Measurements from ENCODE around the gene CRYBG1. TPM values are rescaled to one million over a fixed set of nuclear protein-coding genes. Genes with fewer than 3 reads are reported as not detected.

The CRYBG1 gene
- total RNA-seq (ENCODE audit: low replicate concordance): 0.06 and 0.40 TPM in 2 replicates

- Histone ChIP-seq H3F3A (ENCODE audit: low read depth) (peaks cover 10% of the 10 kb centered on the region), H3K79me2 (ENCODE audit: low read depth) (no peaks in the 10 kb centered on the region), H3K4me1 (no peaks in the 10 kb centered on the region), H3K36me3 (no peaks in the 10 kb centered on the region), H3K9me3 (ENCODE audit: low read depth) (no peaks in the 10 kb centered on the region), H2AFZ (replicated peaks) (peak within 1 kb of the TSS; percentile 79), H3K4me3 (peak within 1 kb of the TSS; percentile 63), H3K27ac (no peak within 1 kb of the TSS), H3K4me2 (peak within 1 kb of the TSS; percentile 97), H3K9ac (no peak within 1 kb of the TSS), H3K27me3 (peaks cover 42% of the 10 kb centered on the region), H4K20me1 (ENCODE audit: low read depth) (no peaks in the 10 kb centered on the region)
- Mint-ChIP-seq H3K9me3 (no peaks in the 10 kb centered on the region), H3K4me1 (peaks cover 9% of the 10 kb centered on the region), H3K36me3 (no peaks in the 10 kb centered on the region), H3K4me3 (peak within 1 kb of the TSS; percentile 86), H3K27me3 (ENCODE audit: insufficient read depth, low read depth) (peaks cover 19% of the 10 kb centered on the region), H3K27ac (no peak within 1 kb of the TSS)
- TF ChIP-seq EZH2 (IDR thresholded peaks at IDR 0.05): no peak
- TF ChIP-seq CTCF (IDR thresholded peaks at IDR 0.05): peak; percentile 95
- peak; percentile 78 for DNase-seq (ENCODE audit: low spot score)
Measured at GRCh38 chr6:106360410-106360988, at the start of gene CRYBG1. Gene CRYBG1 (plus strand): TSS chr6:106360717. CDS start chr6:106360909, 192 bp downstream.

GRCh38 chr6:106315765-106316374 is 44.6 kb upstream of the CRYBG1 start:
- Mint-ChIP-seq H3K4me3 (no peak overlapping the region), H3K27me3 (ENCODE audit: insufficient read depth, low read depth) (peaks cover 2% of the 10 kb centered on the region), H3K4me1 (no peaks in the 10 kb centered on the region), H3K36me3 (peaks cover 20% of the 10 kb centered on the region), H3K27ac (no peak overlapping the region), H3K9me3 (no peaks in the 10 kb centered on the region)
- TF ChIP-seq CTCF (IDR thresholded peaks at IDR 0.05) (no peak), EZH2 (IDR thresholded peaks at IDR 0.05) (no peak), EZH2phosphoT487 (IDR thresholded peaks at IDR 0.05) (no peak)
- H3K79me2 ChIP-seq (ENCODE audit: low read depth): peaks cover 57% of the 10 kb centered on the region
- H3K4me2 ChIP-seq: no peak overlapping the region
- peaks cover 10% of the 10 kb centered on the region for H3K36me3 ChIP-seq
- no peak overlapping the region for H3K9ac ChIP-seq
- no peaks in the 10 kb centered on the region for H3F3A ChIP-seq (ENCODE audit: low read depth)
- no peaks in the 10 kb centered on the region for H3K4me1 ChIP-seq
- no peak overlapping the region for H3K4me3 ChIP-seq
- DNase-seq (ENCODE audit: low spot score): no peak
- no peak overlapping the region for H3K27ac ChIP-seq
- no peaks in the 10 kb centered on the region for H3K27me3 ChIP-seq
- H2AFZ ChIP-seq (replicated peaks): no peak overlapping the region
- no peaks in the 10 kb centered on the region for H3K9me3 ChIP-seq (ENCODE audit: low read depth)
- peaks cover 18% of the 10 kb centered on the region for H4K20me1 ChIP-seq (ENCODE audit: low read depth)

GRCh38 chr6:106316375-106316766 is 44.1 kb upstream of the CRYBG1 start:
- no peak overlapping the region for H3K4me3 Mint-ChIP-seq
- Histone ChIP-seq H3F3A (ENCODE audit: low read depth) (no peaks in the 10 kb centered on the region), H3K4me2 (no peak overlapping the region), H3K4me3 (no peak overlapping the region), H3K9ac (no peak overlapping the region), H4K20me1 (ENCODE audit: low read depth) (peaks cover 18% of the 10 kb centered on the region), H3K9me3 (ENCODE audit: low read depth) (no peaks in the 10 kb centered on the region), H3K27ac (no peak overlapping the region), H3K79me2 (ENCODE audit: low read depth) (peaks cover 58% of the 10 kb centered on the region), H3K36me3 (peaks cover 10% of the 10 kb centered on the region), H3K4me1 (no peaks in the 10 kb centered on the region), H3K27me3 (no peaks in the 10 kb centered on the region), H2AFZ (replicated peaks) (no peak overlapping the region)
- TF ChIP-seq CTCF (IDR thresholded peaks at IDR 0.05) (no peak), EZH2phosphoT487 (IDR thresholded peaks at IDR 0.05) (no peak), EZH2 (IDR thresholded peaks at IDR 0.05) (no peak)
- H3K27ac Mint-ChIP-seq: no peak overlapping the region
- DNase-seq (ENCODE audit: low spot score): no peak
- peaks cover 16% of the 10 kb centered on the region for H3K36me3 Mint-ChIP-seq
- peaks cover 3% of the 10 kb centered on the region for H3K27me3 Mint-ChIP-seq (ENCODE audit: insufficient read depth, low read depth)
- H3K9me3 Mint-ChIP-seq: no peaks in the 10 kb centered on the region
- H3K4me1 Mint-ChIP-seq: no peaks in the 10 kb centered on the region

Measured in neural progenitor cell (in vitro differentiated cells).